T-helper 2 cell (primary cell): ENCODE results near the gene PROSER2.

Experiments
- DNase-seq, 5 experiments: peaks; one replicate each; pipeline versions ENCODE4 v3.0.0 to v3.0.0-alpha.2; 2012 to 2022

PROSER2 gene

GRCh38 chr10:11910102-11910501, 86.9 kb downstream of the PROSER2 start:
- no peak for DNase-seq

DNA sequence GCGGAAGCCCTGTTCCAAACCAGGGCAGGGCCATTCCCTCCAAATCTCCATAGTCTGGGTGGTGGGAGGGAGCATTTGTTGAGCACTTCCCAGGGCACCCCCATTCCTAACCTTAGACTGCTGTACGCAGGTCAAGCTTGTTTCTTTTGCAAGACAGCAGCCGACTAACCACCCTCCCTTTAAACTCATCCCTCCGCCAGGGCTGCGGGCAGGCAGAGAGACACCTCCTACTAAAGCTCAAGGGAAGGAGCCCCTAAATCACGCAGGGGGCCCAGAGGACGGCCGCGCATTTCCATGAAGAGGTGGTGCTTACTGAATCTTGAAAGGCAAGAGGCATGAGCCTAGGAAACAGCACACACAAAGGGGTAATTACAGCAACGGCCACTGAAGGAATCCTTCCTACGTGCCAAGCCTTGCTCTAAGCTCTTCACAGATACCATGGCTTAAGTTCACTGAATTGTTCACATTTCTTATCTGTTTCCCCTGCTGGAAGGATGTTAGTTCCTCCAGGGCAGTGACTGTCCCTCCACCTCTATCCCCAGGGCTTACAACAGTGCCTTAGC, 90.0 kb downstream of the PROSER2 start:
- DNase-seq: no peak

DNA sequence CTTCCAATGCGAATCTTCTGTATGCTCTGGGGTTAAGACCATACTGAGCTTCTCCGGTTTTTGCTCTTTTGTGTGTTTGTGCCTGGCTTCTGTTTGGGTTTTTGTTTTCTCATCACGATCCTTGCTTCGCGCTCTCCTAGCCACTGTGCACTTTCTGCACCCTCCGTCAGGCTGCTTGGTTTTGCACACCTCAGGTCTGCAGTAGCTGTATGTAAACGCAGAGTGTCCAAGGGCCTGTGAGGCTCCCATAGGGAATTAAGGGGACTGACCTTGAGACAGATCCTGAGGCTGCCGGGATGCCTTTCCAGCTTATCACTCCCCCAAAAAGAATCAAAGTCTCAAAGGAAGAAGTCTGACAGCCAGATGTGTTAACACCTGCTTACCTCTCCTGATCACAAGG, 95.2 kb downstream of the PROSER2 start:
- no peak for DNase-seq

- no peak for DNase-seq
Observed at GRCh38 chr10:11919271-11919670, 96.1 kb downstream of the PROSER2 start.
